Central memory CD4-positive, alpha-beta T cell (primary cell): Measurements from ENCODE around the gene SRRM4.

Experiments
- DNase-seq: peaks from one replicate; pipeline ENCODE4 v3.0.0; 2022

SRRM4 gene

GRCh38 chr12:119204671-119205285 is 223.4 kb downstream of the SRRM4 start:
- DNase-seq: no peak

GRCh38 chr12:119206348-119207062 is 225.2 kb downstream of the SRRM4 start:
- DNase-seq: no peak

GRCh38 chr12:119207063-119207560 is 225.8 kb downstream of the SRRM4 start:
- DNase-seq: no peak

- DNase-seq: no peak
Measured at GRCh38 chr12:119208626-119209061, 227.3 kb downstream of the SRRM4 start.

- no peak for DNase-seq
Measured at GRCh38 chr12:119211884-119212283, 230.5 kb downstream of the SRRM4 start.
